CD4-positive, alpha-beta T cell treated with Interleukin-12 subunit alpha and Interleukin-12 subunit beta, for 1 hour (primary cell): ENCODE results near the gene FSD1.

ENCODE experiments used
- DNase-seq: peaks from one replicate; pipeline ENCODE4 v3.0.0-alpha.2; 2020

FSD1 gene

GRCh38 chr19:4320419-4320818 lies 16.0 kb downstream of the FSD1 start:
- no peak for DNase-seq

- no peak for DNase-seq
Measured at GRCh38 chr19:4322942-4323665, 18.7 kb downstream of the FSD1 start.

- no peak for DNase-seq
Measured at GRCh38 chr19:4323692-4324091, 19.3 kb downstream of the FSD1 start.

- DNase-seq, result no peak
Measured at GRCh38 chr19:4324228-4324627, 19.8 kb downstream of the FSD1 start.

GRCh38 chr19:4326215-4326836 lies 21.9 kb downstream of the FSD1 start:
- no peak for DNase-seq

GRCh38 chr19:4326837-4327251 lies 22.4 kb downstream of the FSD1 start:
- peak; percentile 35 for DNase-seq

- DNase-seq, result peak; percentile 78
Measured at GRCh38 chr19:4327252-4327876, 23.0 kb downstream of the FSD1 start.

- DNase-seq, result no peak
Measured at GRCh38 chr19:4327877-4328242, 23.5 kb downstream of the FSD1 start.

- DNase-seq, result peak; percentile 96
Measured at GRCh38 chr19:4328243-4328990, 24.0 kb downstream of the FSD1 start.

GRCh38 chr19:4328991-4329681 lies 24.7 kb downstream of the FSD1 start:
- peak; percentile 39 for DNase-seq

GRCh38 chr19:4329858-4330257 lies 25.5 kb downstream of the FSD1 start:
- DNase-seq, result no peak

- DNase-seq, result no peak
Measured at GRCh38 chr19:4334929-4335570, 30.7 kb downstream of the FSD1 start.

- no peak for DNase-seq
Measured at GRCh38 chr19:4337906-4338440, 33.6 kb downstream of the FSD1 start.

GRCh38 chr19:4338441-4339355 lies 34.3 kb downstream of the FSD1 start, which contains the start of gene STAP2:
TSS of gene STAP2 (minus strand) at chr19:4338827. CDS start at chr19:4338753, 74 bp downstream.
- peak; percentile 27 for DNase-seq

GRCh38 chr19:4342314-4342614 lies 37.9 kb downstream of the FSD1 start:
- DNase-seq, result no peak

GRCh38 chr19:4342615-4343369 lies 38.4 kb downstream of the FSD1 start:
- DNase-seq, result peak; percentile 98

- peak; percentile 90 for DNase-seq
Measured at GRCh38 chr19:4343370-4344307, 39.2 kb downstream of the FSD1 start, which contains the start of gene MPND. TSS of gene MPND (plus strand) at chr19:4343562. CDS start at chr19:4343594, 32 bp downstream.

- no peak for DNase-seq
Measured at GRCh38 chr19:4345342-4346019, 41.1 kb downstream of the FSD1 start.
